PC-9 (cell line): ENCODE measurements around the gene PRDM12. TPM values are rescaled to one million over a fixed set of nuclear protein-coding genes. Genes with fewer than 3 reads are reported as not detected.
"Not testable (repeated sequence)": the region's sequence is repeated elsewhere in the genome, so short reads cannot be mapped to it uniquely, and the experiment has no call there.

Source experiments
- BruUV-seq: library from RNA; stranded (reverse); fragments of 400-500 nt; replicated peaks from 2 replicates; lab custom pipeline; 2021; lab: Mats Ljungman, UMichigan
- CTCF ChIA-PET: fragments of 300-600 bp; sonication (Branson Sonifier 250); formaldehyde crosslinking; loops from one replicate; lab custom pipeline; 2022; ENCODE audit warnings: antibody characterized with exemption; lab: Charles Lee
- POLR2A ChIA-PET: fragments of 300-600 bp; sonication (Branson Sonifier 250); formaldehyde crosslinking; loops from one replicate; lab custom pipeline; 2022; ENCODE audit warnings: antibody characterized with exemption; ENCODE audit not compliant: unreplicated experiment; lab: Charles Lee
- DNase-seq, 2 experiments: peaks; one replicate each; pipeline versions ENCODE4 v3.0.0 to v3.0.0-alpha.2; 2015 to 2022; ENCODE audit warnings: mixed read lengths in 1 of 2
- H2AFZ ChIP-seq: fragments of 200-600 bp; sonication (generic); 2 replicates; pipeline ENCODE4 v1.8.1; 2017; ENCODE audit warnings: antibody characterized with exemption
- H3F3A ChIP-seq: fragments of 200-600 bp; sonication (generic); 2 replicates; pipeline ENCODE4 v1.8.1; 2017; ENCODE audit warnings: antibody characterized with exemption, mild to moderate bottlenecking, low read depth; ENCODE audit not compliant: insufficient read depth
- H3K27ac ChIP-seq: fragments of 200-600 bp; sonication (generic); 2 replicates; pipeline ENCODE4 v1.6.1; 2016; ENCODE audit warnings: mixed run types
- H3K27me3 ChIP-seq: fragments of 200-600 bp; sonication (generic); 2 replicates; pipeline ENCODE4 v1.6.1; 2016; ENCODE audit warnings: low read depth, mixed run types; ENCODE audit not compliant: insufficient read depth
- H3K36me3 ChIP-seq: fragments of 200-600 bp; sonication (generic); 2 replicates; pipeline ENCODE4 v1.6.1; 2016; ENCODE audit warnings: low read depth, mixed run types
- H3K4me1 ChIP-seq: fragments of 200-600 bp; sonication (generic); replicated peaks from 2 replicates; pipeline ENCODE4 v1.6.1; 2016; ENCODE audit warnings: mixed run types; ENCODE audit not compliant: insufficient read depth
- H3K4me2 ChIP-seq: fragments of 200-600 bp; sonication (generic); 2 replicates; pipeline ENCODE4 v1.6.1; 2017; ENCODE audit warnings: mixed run types
- H3K4me3 ChIP-seq: fragments of 200-600 bp; sonication (generic); 2 replicates; pipeline ENCODE4 v1.6.1; 2016; ENCODE audit warnings: mixed run types
- H3K79me2 ChIP-seq: fragments of 200-600 bp; sonication (generic); 2 replicates; pipeline ENCODE4 v1.6.1; 2017; ENCODE audit warnings: low read depth, mixed run types
- H3K9me2 ChIP-seq: fragments of 200-600 bp; sonication (generic); 2 replicates; pipeline ENCODE4 v1.8.1; 2017; ENCODE audit warnings: mild to moderate bottlenecking; ENCODE audit not compliant: insufficient read depth
- H3K9me3 ChIP-seq: fragments of 200-600 bp; sonication (generic); 2 replicates; pipeline ENCODE4 v1.8.1; 2016; ENCODE audit warnings: low read depth; ENCODE audit not compliant: insufficient read depth
- H4K20me1 ChIP-seq: fragments of 200-600 bp; sonication (generic); 2 replicates; pipeline ENCODE4 v1.8.1; 2017; ENCODE audit not compliant: insufficient read depth
- EZH2 ChIP-seq: fragments of 200-600 bp; sonication (generic); IDR thresholded peaks from 2 replicates; pipeline ENCODE4 v1.8.0; 2017; ENCODE audit warnings: antibody characterized with exemption, low read depth
- intact Hi-C: fragments of 100-400 bp; cut with micrococcal nuclease; formaldehyde crosslinking; loops from one replicate; pipeline ENCODE4 v1.10.0; 2022; ENCODE audit not compliant: unreplicated experiment
- total RNA-seq: library from RNA; stranded (reverse); gene quantifications from 2 replicates; pipeline ENCODE4 v1.2.3, GENCODE V29; 2021
- TF ChIP-seq, protein P1 (sequence below): fragments of 200-600 bp; sonication (generic); conservative IDR thresholded peaks from 2 replicates; pipeline ENCODE4 v1.6.1; 2017; ENCODE audit warnings: mixed run types, antibody characterized with exemption, mild to moderate bottlenecking, moderate library complexity

The PRDM12 gene
- total RNA-seq, 1 experiment from 2014 or later = 0.46 TPM

DNA sequence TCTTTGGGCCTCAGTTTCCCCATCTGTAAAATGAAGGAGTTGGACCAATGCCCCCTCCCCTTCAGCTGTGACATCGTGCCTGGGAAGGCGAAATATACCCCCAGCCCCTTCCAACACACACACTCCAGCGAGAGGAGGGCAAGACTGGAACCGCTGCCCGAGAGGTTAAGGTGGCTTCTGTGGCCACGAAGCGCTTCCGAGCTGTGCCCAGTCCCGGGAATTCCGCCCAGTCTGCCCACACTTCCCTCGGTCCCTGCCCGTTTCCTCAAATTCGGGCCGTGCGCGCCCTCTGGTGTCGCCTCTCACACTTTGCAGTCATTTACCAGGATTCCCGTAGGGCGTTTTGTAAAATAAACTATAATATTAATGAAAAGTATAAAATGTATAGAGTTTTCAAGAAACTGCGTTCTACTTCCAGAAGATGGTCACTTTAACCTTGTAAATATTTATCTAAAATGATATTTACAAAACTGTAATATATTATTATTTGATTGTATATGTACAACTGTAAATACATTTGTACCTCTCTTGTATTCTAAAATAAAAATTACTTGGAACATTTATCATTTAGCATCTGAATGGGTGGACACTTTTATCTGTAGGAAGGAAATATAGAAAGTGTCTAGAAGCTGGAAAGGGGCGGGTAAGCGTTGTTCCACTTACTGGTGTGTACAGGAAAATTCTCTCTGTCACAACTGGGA lies 18.2 kb downstream of the PRDM12 start:
- ChIA-PET CTCF (interaction anchor here (0.5 to 1.2 kb wide), 8 partner anchors 27 to 1632 kb away, joined by 3 to 14 read pairs (median 4); no protein-coding TSS in a partner anchor), POLR2A (interaction anchor here (0.5 to 0.6 kb wide), 3 partner anchors 11 to 1284 kb away, joined by 3 to 16 read pairs (median 3); partner anchors contain the start of genes EXOSC2 and FUBP3)
- Histone ChIP-seq H3K36me3 (no peaks in the 10 kb centered on the region), H3K4me2 (peak overlapping the region; percentile 84), H2AFZ (peak overlapping the region; percentile 96), H3K9me3 (no peaks in the 10 kb centered on the region), H3K9me2 (no peaks in the 10 kb centered on the region), H4K20me1 (no peaks in the 10 kb centered on the region), H3K27ac (no peak overlapping the region), H3K4me3 (peak overlapping the region; percentile 76), H3K79me2 (no peaks in the 10 kb centered on the region), H3K27me3 (no peaks in the 10 kb centered on the region), H3F3A (peaks cover 4% of the 10 kb centered on the region), H3K4me1 (peaks cover 6% of the 10 kb centered on the region)
- peak; percentile 63 to 83 for DNase-seq
- no TSS peak for BruUV-seq
- TF ChIP-seq, protein P1, sequence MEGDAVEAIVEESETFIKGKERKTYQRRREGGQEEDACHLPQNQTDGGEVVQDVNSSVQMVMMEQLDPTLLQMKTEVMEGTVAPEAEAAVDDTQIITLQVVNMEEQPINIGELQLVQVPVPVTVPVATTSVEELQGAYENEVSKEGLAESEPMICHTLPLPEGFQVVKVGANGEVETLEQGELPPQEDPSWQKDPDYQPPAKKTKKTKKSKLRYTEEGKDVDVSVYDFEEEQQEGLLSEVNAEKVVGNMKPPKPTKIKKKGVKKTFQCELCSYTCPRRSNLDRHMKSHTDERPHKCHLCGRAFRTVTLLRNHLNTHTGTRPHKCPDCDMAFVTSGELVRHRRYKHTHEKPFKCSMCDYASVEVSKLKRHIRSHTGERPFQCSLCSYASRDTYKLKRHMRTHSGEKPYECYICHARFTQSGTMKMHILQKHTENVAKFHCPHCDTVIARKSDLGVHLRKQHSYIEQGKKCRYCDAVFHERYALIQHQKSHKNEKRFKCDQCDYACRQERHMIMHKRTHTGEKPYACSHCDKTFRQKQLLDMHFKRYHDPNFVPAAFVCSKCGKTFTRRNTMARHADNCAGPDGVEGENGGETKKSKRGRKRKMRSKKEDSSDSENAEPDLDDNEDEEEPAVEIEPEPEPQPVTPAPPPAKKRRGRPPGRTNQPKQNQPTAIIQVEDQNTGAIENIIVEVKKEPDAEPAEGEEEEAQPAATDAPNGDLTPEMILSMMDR = peak; percentile 84
- TF ChIP-seq EZH2 = no peak
- intact Hi-C loops = loop anchor here (1.0 to 10.0 kb wide), 4 partner anchors 221 to 1040 kb away; partner anchors contain the start of gene ASB6

DNA sequence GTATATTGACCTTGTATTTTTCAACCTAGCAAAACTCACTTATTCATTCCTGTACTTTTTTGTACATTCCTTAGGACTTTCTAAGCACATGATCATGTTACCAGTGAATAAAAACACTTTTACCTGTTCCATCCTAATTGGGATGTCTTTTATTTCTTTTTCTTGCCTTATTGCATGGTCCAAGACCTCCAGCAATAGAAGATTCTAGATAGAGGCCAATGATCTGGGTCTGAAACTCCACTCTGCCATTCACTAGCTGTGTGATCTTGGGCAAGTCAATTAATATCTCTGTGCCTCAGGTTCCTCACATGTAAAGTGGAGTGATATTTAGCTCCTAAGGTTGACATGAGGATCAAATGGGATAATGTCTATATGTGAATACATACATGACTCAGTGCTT lies 20.7 kb downstream of the PRDM12 start:
- Histone ChIP-seq H3K79me2 (no peaks in the 10 kb centered on the region), H4K20me1 (no peaks in the 10 kb centered on the region), H3K27me3 (no peaks in the 10 kb centered on the region), H3K36me3 (no peaks in the 10 kb centered on the region), H3K27ac (no peak overlapping the region), H3F3A (peaks cover 12% of the 10 kb centered on the region), H3K9me2 (no peaks in the 10 kb centered on the region), H2AFZ (no peak overlapping the region), H3K4me3 (no peak overlapping the region), H3K4me1 (peaks cover 13% of the 10 kb centered on the region), H3K4me2 (no peak overlapping the region), H3K9me3 (no peaks in the 10 kb centered on the region)
- no TSS peak for BruUV-seq
- ChIA-PET CTCF (no interaction called here), POLR2A (interaction anchor here (0.6 kb wide), 1 partner anchor 9 kb away, joined by 15 read pairs; the partner anchor contains the start of gene EXOSC2)
- intact Hi-C loops = loop anchor here (10.0 kb wide), 1 partner anchor 800 kb away; no protein-coding TSS in a partner anchor
- no peak for TF ChIP-seq EZH2
- TF ChIP-seq, protein P1 = no peak
- DNase-seq = no peak

DNA sequence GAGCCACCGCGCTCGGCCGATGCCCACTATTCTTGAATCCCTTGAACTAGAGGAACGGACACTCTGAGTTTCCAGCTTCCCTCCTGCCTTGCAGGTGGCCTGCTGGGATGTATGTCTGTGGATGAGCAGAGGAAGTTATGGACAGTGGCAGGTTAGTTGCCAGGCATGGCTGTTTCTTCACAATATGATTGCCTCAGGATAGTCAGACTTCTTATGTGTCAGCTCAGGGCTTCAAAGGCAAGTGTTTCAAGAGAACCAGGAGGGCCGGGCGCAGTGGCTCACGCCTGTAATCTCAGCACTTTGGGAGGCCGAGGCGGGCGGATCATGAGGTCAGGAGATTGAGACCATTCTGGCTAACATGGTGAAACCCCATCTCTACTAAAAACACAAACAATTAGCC lies 21.6 kb downstream of the PRDM12 start:
- BruUV-seq, POLR2A ChIA-PET, H3K9me2 ChIP-seq, H4K20me1 ChIP-seq, H3K79me2 ChIP-seq, H3K9me3 ChIP-seq, H3K27me3 ChIP-seq, H3K4me2 ChIP-seq, H3K4me3 ChIP-seq, H2AFZ ChIP-seq, H3K36me3 ChIP-seq, DNase-seq, H3K27ac ChIP-seq: not testable (repeated sequence)
- CTCF ChIA-PET = interaction anchor here (0.6 kb wide), 2 partner anchors 213 to 1161 kb away, joined by 3 to 17 read pairs; no protein-coding TSS in a partner anchor
- peaks cover 17% of the 10 kb centered on the region for H3K4me1 ChIP-seq
- H3F3A ChIP-seq = peaks cover 16% of the 10 kb centered on the region
- intact Hi-C loops = loop anchor here (10.0 kb wide), 1 partner anchor 801 kb away; no protein-coding TSS in a partner anchor
